Nephron (organoid): ENCODE measurements around the gene TBCK.
A peak's percentile ranks its signal among the peaks of the same experiment; 100 is the strongest.

Experiments used
- H3K27ac Mint-ChIP-seq, 3 experiments: 2 replicates each; pipeline ENCODE4 v1.8.0; 2020; ENCODE audit warnings: mixed read lengths in 3 of 3, mild to moderate bottlenecking in 2 of 3, moderate library complexity in 1 of 3
- H3K27me3 Mint-ChIP-seq: 2 replicates; pipeline ENCODE4 v1.8.0; 2021; ENCODE audit warnings: low read depth, mild to moderate bottlenecking, moderate library complexity, mixed read lengths
- H3K36me3 Mint-ChIP-seq: 2 replicates; pipeline ENCODE4 v1.8.0; 2020; ENCODE audit warnings: low read depth, mixed read lengths
- H3K4me1 Mint-ChIP-seq: 2 replicates; pipeline ENCODE4 v1.8.0; 2020; ENCODE audit warnings: mixed read lengths
- H3K4me3 Mint-ChIP-seq, 3 experiments: 2 replicates each; pipeline ENCODE4 v1.8.0; 2020; ENCODE audit warnings: mild to moderate bottlenecking in 3 of 3, mixed read lengths in 3 of 3, moderate library complexity in 2 of 3
- H3K9me3 Mint-ChIP-seq: 2 replicates; pipeline ENCODE4 v1.8.0; 2020; ENCODE audit warnings: mixed read lengths
- CTCF ChIP-seq, 3 experiments: fragments of 200-600 bp; sonication (generic); IDR thresholded peaks; one replicate each; pipeline ENCODE4 v1.5.0; 2021; ENCODE audit warnings: antibody characterized with exemption in 3 of 3; ENCODE audit not compliant: unreplicated experiment in 3 of 3

Gene TBCK

GRCh38 chr4:106315968-106316772 is at the start of gene TBCK, which contains the start of gene AIMP1:
Gene TBCK (minus strand): TSS chr4:106316209. CDS start chr4:106308960, 7,249 bp downstream.
Gene AIMP1 (plus strand): TSS chr4:106316550. CDS start chr4:106325010, 8,460 bp downstream.
- Mint-ChIP-seq H3K27me3 (no peaks in the 10 kb centered on the region), H3K4me3 (no peak within 1 kb of the TSS), H3K4me1 (peaks cover 30% of the 10 kb centered on the region), H3K36me3 (peaks cover 14% of the 10 kb centered on the region), H3K27ac (no peak within 1 kb of the TSS), H3K9me3 (no peaks in the 10 kb centered on the region)
- no peak for TF ChIP-seq CTCF (IDR thresholded peaks at IDR 0.05; ENCODE audit: unreplicated experiment in 3 of 3)

GRCh38 chr4:106365613-106366012 is 49.6 kb upstream of the TBCK start:
- H3K27me3 Mint-ChIP-seq = no peaks in the 10 kb centered on the region
- H3K4me3 Mint-ChIP-seq = no peak overlapping the region
- H3K9me3 Mint-ChIP-seq = no peaks in the 10 kb centered on the region
- peak overlapping the region in 1 of 3 experiments; percentile 35 for H3K27ac Mint-ChIP-seq
- H3K36me3 Mint-ChIP-seq = no peaks in the 10 kb centered on the region
- peaks cover 10% of the 10 kb centered on the region for H3K4me1 Mint-ChIP-seq
- no peak for TF ChIP-seq CTCF (IDR thresholded peaks at IDR 0.05; ENCODE audit: unreplicated experiment in 3 of 3)

- Mint-ChIP-seq H3K27me3 (no peaks in the 10 kb centered on the region), H3K36me3 (no peaks in the 10 kb centered on the region), H3K4me1 (peaks cover 2% of the 10 kb centered on the region), H3K9me3 (no peaks in the 10 kb centered on the region), H3K27ac (no peak overlapping the region), H3K4me3 (no peak overlapping the region)
- no peak for TF ChIP-seq CTCF (IDR thresholded peaks at IDR 0.05; ENCODE audit: unreplicated experiment in 3 of 3)
Measured at GRCh38 chr4:106364282-106364681, 48.3 kb upstream of the TBCK start.

- Mint-ChIP-seq H3K27me3 (no peaks in the 10 kb centered on the region), H3K27ac (no peak overlapping the region), H3K4me1 (no peaks in the 10 kb centered on the region), H3K9me3 (no peaks in the 10 kb centered on the region), H3K36me3 (no peaks in the 10 kb centered on the region), H3K4me3 (no peak overlapping the region)
- TF ChIP-seq CTCF (IDR thresholded peaks at IDR 0.05; ENCODE audit: unreplicated experiment in 3 of 3) = no peak
Measured at GRCh38 chr4:106362086-106362825, 46.2 kb upstream of the TBCK start.

GRCh38 chr4:106358899-106359298 is 42.9 kb upstream of the TBCK start:
- Mint-ChIP-seq H3K9me3 (no peaks in the 10 kb centered on the region), H3K27me3 (no peaks in the 10 kb centered on the region), H3K36me3 (no peaks in the 10 kb centered on the region), H3K4me1 (no peaks in the 10 kb centered on the region), H3K4me3 (no peak overlapping the region), H3K27ac (no peak overlapping the region)
- no peak for TF ChIP-seq CTCF (IDR thresholded peaks at IDR 0.05; ENCODE audit: unreplicated experiment in 3 of 3)
